SH-SY5Y (cell line): ENCODE data around the gene PAPPA.

Experiments used
- GATA2 ChIP-seq: IDR thresholded peaks from 2 replicates; pipeline ENCODE4 v1.6.1; 2011; ENCODE audit warnings: mild to moderate bottlenecking, low read depth, low read length
- GATA3 ChIP-seq: IDR thresholded peaks from 2 replicates; pipeline ENCODE4 v1.6.1; 2011; ENCODE audit warnings: low read depth, mild to moderate bottlenecking, low read length, moderate library complexity

GRCh38 chr9:116368680-116369079 is 215.1 kb downstream of the PAPPA start:
- TF ChIP-seq GATA2 (no peak), GATA3 (no peak)
